Measurements from ENCODE around the gene GPR137. TPM values are rescaled to one million over a fixed set of nuclear protein-coding genes. Genes with fewer than 3 reads are reported as not detected.

Gene GPR137
- total RNA-seq: 10 to 100 TPM; 17.8 to 30.0 (median 19.7) TPM

DNA sequence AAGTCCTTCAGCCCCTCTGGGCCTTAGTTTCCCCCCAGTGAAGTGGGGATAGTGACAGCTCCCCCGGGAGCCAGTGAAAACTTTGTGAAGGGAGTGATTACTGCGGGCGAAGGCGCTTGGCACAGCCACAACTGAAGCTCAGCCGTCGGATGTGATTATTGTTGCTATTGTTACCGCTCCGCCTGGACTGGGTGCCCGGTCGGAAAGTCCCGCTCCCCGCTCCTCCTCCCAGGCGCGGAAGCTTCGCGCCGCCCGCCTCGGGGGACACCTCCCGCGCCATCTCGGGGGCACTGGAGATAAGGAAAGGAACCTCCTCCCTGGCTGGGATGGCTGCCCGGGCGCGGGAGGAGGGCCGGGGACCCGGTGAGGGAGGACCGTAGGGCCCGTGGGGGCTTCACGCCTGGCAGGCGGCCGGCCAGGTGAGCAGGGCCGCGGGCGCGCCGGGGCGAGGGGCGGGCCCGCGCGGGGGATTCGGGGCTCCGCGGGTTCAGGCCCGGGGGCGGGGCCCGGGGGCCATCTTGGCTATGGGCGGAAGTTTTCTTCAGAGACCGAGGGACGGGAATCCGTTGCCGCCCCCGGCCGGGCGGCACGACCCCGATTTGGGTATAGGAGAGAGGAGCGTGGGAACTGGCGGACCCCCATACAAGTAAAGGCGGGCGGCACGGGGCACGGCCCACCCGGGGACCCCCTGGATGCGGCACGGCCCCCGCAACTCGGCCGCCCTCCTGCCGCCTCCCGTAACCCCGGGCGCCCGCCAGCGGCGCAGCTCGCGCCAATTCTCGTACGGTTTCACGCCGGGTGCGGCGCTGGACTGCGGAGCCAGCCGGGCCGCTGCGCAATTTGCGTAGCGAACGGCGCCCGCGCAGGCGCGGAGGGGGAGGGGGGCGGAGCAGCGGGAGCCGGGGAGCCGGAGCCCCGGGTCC lies at the start of gene GPR137:
GPR137 (plus strand) TSS at position 887 of the 923 bp plus-strand sequence. CDS start 677 bp downstream, outside the sequence.
- peak; percentile 92 to 95 for DNase-seq (ENCODE audit: low spot score in 2 of 2)
- WGBS: 0% methylated on average over 7 of the region's 102 CpGs
- Histone ChIP-seq H3K9me3 (no peaks in the 10 kb centered on the region), H3K27me3 (no peaks in the 10 kb centered on the region), H3K4me3 (peak within 1 kb of the TSS; percentile 81), H3K27ac (peak within 1 kb of the TSS; percentile 92), H3K4me1 (peaks cover 29% of the 10 kb centered on the region), H3K36me3 (peaks cover 6% of the 10 kb centered on the region)
- TF ChIP-seq POLR2A (IDR thresholded peaks at IDR 0.05) (peak in 1 of 2 donors; percentile 11), POLR2AphosphoS5 (IDR thresholded peaks at IDR 0.05) (peak in 1 of 3 donors; percentile 77), EP300 (IDR thresholded peaks at IDR 0.05) (no peak), CTCF (IDR thresholded peaks at IDR 0.05) (no peak)

DNA sequence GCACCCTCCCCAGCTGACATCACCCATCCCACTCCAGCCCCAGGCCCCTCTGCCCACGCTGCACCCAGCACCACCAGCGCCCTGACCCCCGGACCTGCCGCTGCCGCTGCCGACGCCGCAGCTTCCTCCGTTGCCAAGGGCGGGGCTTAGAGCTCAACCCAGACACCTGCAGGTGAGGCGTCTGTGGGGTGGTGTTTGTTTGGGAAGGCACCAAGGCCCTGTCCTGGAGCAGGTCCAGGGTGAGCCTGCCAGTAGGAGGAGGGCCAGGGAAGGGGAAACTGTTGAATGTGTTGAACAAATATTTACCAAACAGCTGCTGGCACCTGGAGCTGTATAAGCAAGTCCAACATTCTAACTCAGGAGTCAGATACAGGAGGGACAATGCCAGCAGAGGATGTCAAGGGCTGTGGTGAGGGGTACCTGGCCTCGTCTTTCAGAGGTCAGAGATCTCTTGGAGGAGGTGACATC lies 48.1 kb upstream of the GPR137 start:
- peak overlapping the region; percentile 9 for H3K4me3 ChIP-seq
- H3K9me3 ChIP-seq: no peaks in the 10 kb centered on the region
- 58% methylated on average over 11 of the region's 12 CpGs for WGBS
- peaks cover 20% of the 10 kb centered on the region for H3K36me3 ChIP-seq
- peaks cover 81% of the 10 kb centered on the region for H3K4me1 ChIP-seq
- H3K27ac ChIP-seq: peak overlapping the region; percentile 69
- no peaks in the 10 kb centered on the region for H3K27me3 ChIP-seq
- TF ChIP-seq EP300 (IDR thresholded peaks at IDR 0.05) (no peak), POLR2AphosphoS5 (IDR thresholded peaks at IDR 0.05) (no peak), POLR2A (IDR thresholded peaks at IDR 0.05) (no peak), CTCF (IDR thresholded peaks at IDR 0.05) (no peak)
- peak in 1 of 2 donors; percentile 81 for DNase-seq (ENCODE audit: low spot score in 2 of 2)

DNA sequence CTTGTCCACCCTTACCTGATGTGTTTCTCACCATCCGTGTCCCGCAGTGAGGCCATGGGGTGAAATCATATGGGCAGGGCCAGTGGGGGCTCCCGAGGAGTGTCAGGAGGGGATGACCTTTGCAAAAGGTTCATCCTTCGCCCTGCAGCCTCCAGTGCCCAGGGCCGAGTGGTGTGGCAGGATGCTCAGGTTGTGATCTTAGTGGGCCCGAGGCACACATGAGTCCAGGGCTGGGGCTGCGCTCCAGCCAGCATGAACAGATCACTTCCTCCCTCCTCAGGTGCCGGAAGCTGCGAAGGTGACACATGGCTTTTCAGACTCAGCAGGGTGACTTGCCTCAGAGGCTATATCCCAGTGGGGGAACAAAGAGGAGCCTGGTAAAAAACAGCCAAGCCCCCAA lies 47.6 kb upstream of the GPR137 start:
- H3K27me3 ChIP-seq: no peaks in the 10 kb centered on the region
- no peak overlapping the region for H3K4me3 ChIP-seq
- H3K9me3 ChIP-seq: no peaks in the 10 kb centered on the region
- peak overlapping the region; percentile 69 for H3K27ac ChIP-seq
- H3K36me3 ChIP-seq: peaks cover 20% of the 10 kb centered on the region
- DNase-seq (ENCODE audit: low spot score in 2 of 2): no peak
- WGBS: 79% methylated on average over 3 of the region's 9 CpGs
- peaks cover 81% of the 10 kb centered on the region for H3K4me1 ChIP-seq
- TF ChIP-seq POLR2AphosphoS5 (IDR thresholded peaks at IDR 0.05): no peak
- TF ChIP-seq POLR2A (IDR thresholded peaks at IDR 0.05): no peak
- TF ChIP-seq CTCF (IDR thresholded peaks at IDR 0.05): no peak
- TF ChIP-seq EP300 (IDR thresholded peaks at IDR 0.05): no peak

DNA sequence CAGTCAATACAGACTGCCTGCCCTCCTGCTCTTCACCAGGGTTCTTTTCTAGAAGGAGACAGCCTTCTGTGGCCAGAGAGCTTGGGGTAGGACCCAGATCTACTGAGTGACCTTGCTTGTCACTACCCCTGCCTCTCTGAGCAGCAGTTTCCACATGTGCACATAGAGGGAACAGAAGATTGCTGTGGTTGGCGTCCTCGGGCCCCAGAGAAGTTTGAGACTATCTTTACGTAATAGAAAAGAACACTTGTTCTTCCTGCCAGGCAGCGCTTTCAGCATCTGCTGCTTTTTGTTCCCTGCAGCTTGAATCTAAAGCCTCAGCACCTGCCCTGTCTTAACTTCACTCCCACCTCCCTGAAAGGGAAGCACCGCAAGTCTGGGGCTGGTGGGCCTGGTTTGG lies 46.6 kb upstream of the GPR137 start:
- H3K9me3 ChIP-seq: no peaks in the 10 kb centered on the region
- no peak for TF ChIP-seq EP300 (IDR thresholded peaks at IDR 0.05)
- no peak for TF ChIP-seq CTCF (IDR thresholded peaks at IDR 0.05)
- TF ChIP-seq POLR2AphosphoS5 (IDR thresholded peaks at IDR 0.05): no peak
- TF ChIP-seq POLR2A (IDR thresholded peaks at IDR 0.05): no peak
- 64% methylated on average over 5 of the region's 5 CpGs for WGBS
- no peaks in the 10 kb centered on the region for H3K27me3 ChIP-seq
- DNase-seq (ENCODE audit: low spot score in 2 of 2): no peak
- H3K4me3 ChIP-seq: no peak overlapping the region
- H3K4me1 ChIP-seq: peaks cover 79% of the 10 kb centered on the region
- H3K36me3 ChIP-seq: peaks cover 29% of the 10 kb centered on the region
- peak overlapping the region; percentile 97 for H3K27ac ChIP-seq

Measured in suprapubic skin (tissue), 4 donors.